ENCODE data around the gene ALG8.
"Not testable (repeated sequence)": the region's sequence is repeated elsewhere in the genome, so short reads cannot be mapped to it uniquely, and the experiment has no call there.

The ALG8 gene

DNA sequence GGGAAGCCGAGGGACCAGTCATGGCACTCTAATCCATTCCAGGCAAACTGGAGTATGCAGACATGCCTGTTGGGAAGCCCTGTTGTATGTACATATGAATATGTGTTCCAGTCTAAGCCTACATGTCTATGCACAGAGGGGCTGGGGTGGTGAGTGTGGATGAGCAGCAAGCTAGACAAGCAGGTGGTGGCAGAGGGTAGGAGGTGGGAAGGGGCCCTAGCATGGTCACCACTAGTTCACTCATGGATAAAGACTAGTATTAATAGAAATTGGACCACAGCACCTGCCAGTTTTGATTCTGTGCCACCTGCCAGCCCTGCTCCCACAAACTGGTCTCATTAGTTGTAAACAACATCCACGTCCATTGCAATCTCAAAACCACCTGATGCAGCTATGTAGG, 74.2 kb downstream of the ALG8 start:
- in situ Hi-C loops (cut with MboI; ENCODE audit: low pct_unique_long_range_greater_than_20kb, low sequenced_read_pairs, unreplicated experiment) = no loop called here
- TF ChIP-seq CTCF (IDR thresholded peaks at IDR 0.05; ENCODE audit: extremely low read depth, insufficient read depth, missing control alignments) = no peak
- DNase-seq (ENCODE audit: low spot score) = no peak

- in situ Hi-C loops (cut with MboI; ENCODE audit: low pct_unique_long_range_greater_than_20kb, low sequenced_read_pairs, unreplicated experiment) = no loop called here
- DNase-seq (ENCODE audit: low spot score) = no peak
- no peak for TF ChIP-seq CTCF (IDR thresholded peaks at IDR 0.05; ENCODE audit: extremely low read depth, insufficient read depth, missing control alignments)
Measured at GRCh38 chr11:78063440-78064181, 75.8 kb downstream of the ALG8 start, which contains the start of gene THRSP. Gene THRSP (plus strand): TSS chr11:78063861. CDS start chr11:78063882, 21 bp downstream.

GRCh38 chr11:78062671-78063070, 76.8 kb downstream of the ALG8 start:
- in situ Hi-C loops (cut with MboI; ENCODE audit: low pct_unique_long_range_greater_than_20kb, low sequenced_read_pairs, unreplicated experiment) = no loop called here
- no peak for DNase-seq (ENCODE audit: low spot score)
- no peak for TF ChIP-seq CTCF (IDR thresholded peaks at IDR 0.05; ENCODE audit: extremely low read depth, insufficient read depth, missing control alignments)

DNA sequence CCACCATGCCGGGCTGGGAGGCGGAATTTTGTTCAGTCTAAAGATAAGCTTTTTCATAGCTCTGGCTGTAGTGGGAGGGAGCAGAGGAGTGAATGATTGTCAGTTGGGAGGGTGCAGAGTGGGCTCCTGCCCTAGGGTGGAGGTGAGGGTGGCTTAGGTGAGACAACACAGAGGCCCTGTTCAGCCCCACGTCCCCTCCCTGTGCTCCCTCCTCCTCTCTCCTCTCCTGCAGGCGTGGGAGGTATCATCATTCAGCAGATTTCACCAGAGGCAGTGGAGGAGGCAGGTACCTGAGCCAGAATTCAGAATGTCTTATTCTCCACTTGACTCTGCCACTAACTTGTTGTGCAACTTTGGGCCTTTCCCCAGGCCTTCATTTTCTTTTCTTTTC, 77.5 kb downstream of the ALG8 start:
- in situ Hi-C loops (cut with MboI; ENCODE audit: low pct_unique_long_range_greater_than_20kb, low sequenced_read_pairs, unreplicated experiment) = no loop called here
- no peak for TF ChIP-seq CTCF (IDR thresholded peaks at IDR 0.05; ENCODE audit: extremely low read depth, insufficient read depth, missing control alignments)

DNA sequence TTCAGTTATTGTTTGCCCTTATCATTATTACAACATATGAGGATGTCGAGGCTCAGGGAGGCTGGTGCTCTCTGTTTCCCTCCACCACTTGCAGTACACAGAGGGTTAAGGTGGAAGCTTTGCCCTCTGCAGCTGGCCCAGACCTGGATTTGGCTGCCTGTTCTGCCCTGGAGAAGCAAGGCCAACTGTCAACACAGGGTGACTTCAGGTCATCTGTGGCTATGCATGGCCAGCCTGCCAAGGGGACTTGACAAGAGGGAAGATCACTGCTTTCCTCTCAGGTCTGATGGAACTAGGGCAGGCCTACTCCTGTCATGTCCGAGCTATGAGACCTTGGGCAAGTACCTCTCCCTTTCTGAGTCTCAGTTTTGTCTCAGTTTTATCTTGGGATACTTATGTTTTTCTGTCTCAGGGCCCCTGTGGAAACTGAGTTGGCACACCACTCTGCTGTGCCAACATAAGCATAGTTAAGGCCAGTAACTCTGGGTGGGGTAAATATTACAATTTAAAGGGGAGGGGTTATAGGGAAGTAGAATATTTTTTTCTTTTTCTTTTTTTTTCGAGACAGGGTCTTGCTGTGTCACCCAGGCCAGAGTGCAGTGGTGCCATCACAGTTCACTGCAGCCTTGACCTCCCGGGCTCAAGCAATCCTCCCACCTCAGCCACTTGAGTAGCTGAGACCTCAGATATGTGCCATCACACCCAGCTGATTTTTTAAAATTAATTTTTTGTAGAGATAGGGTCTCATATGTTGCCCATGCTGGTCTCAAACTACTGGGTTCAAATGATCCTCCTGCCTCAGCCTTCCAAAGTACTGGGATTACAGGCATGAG, 78.1 kb downstream of the ALG8 start:
- DNase-seq (ENCODE audit: low spot score) = no peak
- in situ Hi-C loops (cut with MboI; ENCODE audit: low pct_unique_long_range_greater_than_20kb, low sequenced_read_pairs, unreplicated experiment) = no loop called here
- no peak for TF ChIP-seq CTCF (IDR thresholded peaks at IDR 0.05; ENCODE audit: extremely low read depth, insufficient read depth, missing control alignments)

More for the DNA sequence above, 77.5 kb downstream of the ALG8 start:
- no peak for DNase-seq (ENCODE audit: low spot score)

DNA sequence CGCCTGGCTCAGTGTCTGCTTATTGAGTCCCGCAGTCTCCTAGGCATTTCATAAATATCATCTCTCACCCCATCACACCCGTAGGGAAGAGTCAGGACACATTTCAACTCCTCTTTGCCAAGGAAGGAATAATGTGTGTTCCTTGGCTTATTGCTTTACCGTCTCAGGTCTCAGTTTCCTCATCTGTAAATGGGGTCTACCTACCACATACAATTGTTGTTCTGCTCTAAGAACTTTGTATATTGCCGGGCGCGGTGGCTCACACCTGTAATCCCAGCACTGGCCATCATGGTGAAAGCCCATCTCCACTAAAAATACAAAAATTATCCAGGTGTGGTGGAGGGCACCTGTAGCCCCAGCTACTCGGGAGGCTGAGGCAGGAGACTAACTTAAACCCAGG, 78.9 kb downstream of the ALG8 start:
- DNase-seq (ENCODE audit: low spot score) = no peak
- in situ Hi-C loops (cut with MboI; ENCODE audit: low pct_unique_long_range_greater_than_20kb, low sequenced_read_pairs, unreplicated experiment) = no loop called here
- no peak for TF ChIP-seq CTCF (IDR thresholded peaks at IDR 0.05; ENCODE audit: extremely low read depth, insufficient read depth, missing control alignments)

DNA sequence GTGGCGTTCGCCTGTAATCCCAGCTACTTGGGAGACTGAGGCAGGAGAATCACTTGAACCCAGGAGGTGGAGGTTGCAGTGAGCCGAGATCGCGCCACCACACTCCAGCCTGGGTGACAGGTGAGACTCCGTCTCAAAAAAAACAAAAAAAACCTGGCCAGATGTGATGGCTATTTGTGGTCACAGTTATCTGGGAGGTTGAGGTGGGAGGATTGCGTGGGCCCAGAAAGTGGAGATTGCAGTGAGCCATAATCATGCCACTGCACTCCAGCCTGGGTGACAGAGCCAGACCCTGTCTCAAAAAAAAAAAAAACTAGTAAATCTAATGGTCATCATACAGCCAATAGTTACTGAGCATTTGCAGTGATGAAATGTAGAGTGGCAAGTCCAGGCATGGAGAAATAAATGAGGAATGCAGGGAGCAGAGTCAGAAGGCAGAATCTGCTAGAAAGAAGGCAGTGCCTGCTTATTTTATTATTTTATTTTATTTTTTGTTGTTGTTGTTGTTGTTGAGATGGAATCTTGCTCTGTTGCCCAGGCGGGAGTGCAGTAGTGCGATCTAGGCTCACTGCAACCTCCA, 79.6 kb downstream of the ALG8 start:
- DNase-seq (ENCODE audit: low spot score); in situ Hi-C loops (cut with MboI; ENCODE audit: low pct_unique_long_range_greater_than_20kb, low sequenced_read_pairs, unreplicated experiment): not testable (repeated sequence)

Measured in GM13977 (cell line).